GM12865 (cell line): Measurements from ENCODE around the gene UCP3.

Experiments used
- DNase-seq: peaks from one replicate; pipeline ENCODE4 v3.0.0; 2010; ENCODE audit warnings: low read depth
- H3K4me3 ChIP-seq: 2 replicates; pipeline ENCODE4 v1.5.1; 2011; ENCODE audit warnings: mild to moderate bottlenecking, low read depth, low read length, control low read depth
- CTCF ChIP-seq: IDR thresholded peaks from 2 replicates; pipeline ENCODE4 v1.5.1; 2011; ENCODE audit warnings: low read length, control low read depth, low read depth, inconsistent platforms; ENCODE audit not compliant: insufficient read depth; ENCODE audit errors: missing control alignments

The UCP3 gene

DNA sequence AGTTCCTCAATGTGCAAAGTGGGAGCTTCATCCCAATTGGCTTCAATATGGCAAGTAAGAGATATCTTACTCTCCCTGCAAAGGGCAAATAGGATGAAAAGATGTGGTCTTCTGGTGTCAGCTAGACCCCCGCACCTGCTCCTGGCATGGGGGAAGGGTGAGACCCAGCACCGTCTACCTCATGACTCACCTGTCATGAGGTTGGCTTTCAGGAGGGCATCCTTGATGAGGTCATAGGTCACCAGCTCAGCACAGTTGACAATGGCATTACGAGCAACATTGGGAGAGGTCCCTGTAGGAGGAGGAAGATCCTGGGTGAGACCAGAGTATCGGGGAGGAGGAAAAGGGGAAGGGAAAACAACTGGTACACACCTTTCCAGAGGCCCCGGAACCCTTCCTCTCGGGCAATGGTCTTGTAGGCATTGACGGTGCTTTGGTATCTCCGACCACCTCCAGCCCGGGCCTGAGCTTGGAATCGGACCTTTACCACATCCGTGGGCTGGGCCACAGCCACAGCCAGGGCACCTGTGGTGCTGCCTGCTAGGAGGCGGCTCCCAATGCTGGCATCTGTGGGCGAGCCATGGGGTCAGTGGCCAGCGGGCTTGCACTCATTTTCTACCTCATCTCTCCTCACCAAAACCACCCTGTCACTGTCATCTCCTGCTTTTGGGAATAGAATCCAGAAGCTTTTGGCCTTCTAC is 32.3 kb downstream of the UCP3 start:
- TF ChIP-seq CTCF, result no peak
- DNase-seq, result no peak
- H3K4me3 ChIP-seq, result no peak overlapping the region

DNA sequence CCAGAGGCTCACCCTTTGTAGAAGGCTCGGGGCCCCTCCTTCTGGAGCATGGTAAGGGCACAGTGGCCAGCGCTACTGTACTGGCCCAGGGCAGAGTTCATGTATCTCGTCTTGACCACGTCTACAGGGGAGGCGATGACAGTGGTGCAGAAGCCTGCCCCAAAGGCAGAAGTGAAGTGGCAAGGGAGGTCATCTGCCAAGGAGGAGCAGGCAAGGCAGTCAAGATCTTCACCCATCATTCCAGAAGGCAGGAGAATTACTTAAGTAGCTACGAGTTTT is 33.5 kb downstream of the UCP3 start:
- TF ChIP-seq CTCF, result no peak
- no peak for DNase-seq
- no peak overlapping the region for H3K4me3 ChIP-seq

- no peak for TF ChIP-seq CTCF
- no peak overlapping the region for H3K4me3 ChIP-seq
- DNase-seq, result no peak
Measured at GRCh38 chr11:73974604-73975478, 34.0 kb downstream of the UCP3 start.

- no peak for TF ChIP-seq CTCF
- no peak overlapping the region for H3K4me3 ChIP-seq
- DNase-seq, result no peak
Measured at GRCh38 chr11:73972620-73973449, 36.0 kb downstream of the UCP3 start.

- no peak for TF ChIP-seq CTCF
- no peak overlapping the region for H3K4me3 ChIP-seq
- DNase-seq, result no peak
Measured at GRCh38 chr11:73972187-73972586, 36.7 kb downstream of the UCP3 start.

GRCh38 chr11:73971175-73971719 is 37.6 kb downstream of the UCP3 start:
- TF ChIP-seq CTCF, result no peak
- no peak overlapping the region for H3K4me3 ChIP-seq
- DNase-seq, result peak; percentile 30
